HG03066 (cell line): ENCODE measurements around the gene PHKA1.
"Not testable (repeated sequence)": the region's sequence is repeated elsewhere in the genome, so short reads cannot be mapped to it uniquely, and the experiment has no call there.

ENCODE experiments used
- ATAC-seq: cut with Tn5 transposase; IDR thresholded peaks from one replicate; pipeline ENCODE4 v1.9.1; 2021; ENCODE audit warnings: low read depth; ENCODE audit not compliant: unreplicated experiment

Gene PHKA1

DNA sequence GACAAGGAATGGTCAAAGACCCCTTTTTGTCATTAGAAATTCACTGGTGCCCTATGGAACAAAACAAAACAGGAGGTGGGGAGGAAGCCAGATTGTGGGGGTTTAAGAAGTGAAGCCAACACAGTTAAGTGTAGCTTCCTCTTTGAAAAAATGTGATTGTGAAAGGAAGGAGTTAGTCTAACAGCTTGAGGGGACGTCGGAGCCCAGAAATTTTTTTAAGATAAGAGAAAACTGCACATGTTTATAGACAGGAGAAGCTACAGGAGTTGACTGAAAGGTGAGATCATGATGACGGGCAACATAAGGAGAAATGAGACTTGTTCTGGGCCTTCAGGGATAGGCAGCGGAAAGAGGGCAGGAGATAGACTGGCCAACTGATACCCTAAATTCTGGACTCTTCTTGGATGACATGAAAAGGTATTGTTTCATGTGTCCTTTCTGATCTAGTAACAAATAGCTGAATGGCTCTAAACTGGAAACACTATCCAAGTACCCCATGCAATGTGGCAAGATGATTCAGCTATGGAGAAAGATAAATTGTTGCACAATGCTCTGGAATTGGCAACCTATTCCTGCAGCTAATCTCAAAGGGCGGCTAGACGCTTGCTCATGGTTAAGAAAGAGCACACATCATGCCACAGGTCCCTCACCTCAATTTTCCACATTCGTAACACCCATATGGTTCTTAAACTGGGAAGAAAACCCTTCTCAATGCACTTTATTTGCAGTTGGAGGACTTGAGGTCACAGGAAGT lies 137.8 kb downstream of the PHKA1 start:
- no peak for ATAC-seq

GRCh38 chrX:72573158-72573511 lies 141.0 kb downstream of the PHKA1 start:
- ATAC-seq, result peak; percentile 29

- ATAC-seq, result peak; percentile 96
Measured at GRCh38 chrX:72572248-72573157, 141.6 kb downstream of the PHKA1 start, which contains the start of gene HDAC8. Gene HDAC8 (minus strand): TSS chrX:72572843. CDS start chrX:72572761, 82 bp downstream.

DNA sequence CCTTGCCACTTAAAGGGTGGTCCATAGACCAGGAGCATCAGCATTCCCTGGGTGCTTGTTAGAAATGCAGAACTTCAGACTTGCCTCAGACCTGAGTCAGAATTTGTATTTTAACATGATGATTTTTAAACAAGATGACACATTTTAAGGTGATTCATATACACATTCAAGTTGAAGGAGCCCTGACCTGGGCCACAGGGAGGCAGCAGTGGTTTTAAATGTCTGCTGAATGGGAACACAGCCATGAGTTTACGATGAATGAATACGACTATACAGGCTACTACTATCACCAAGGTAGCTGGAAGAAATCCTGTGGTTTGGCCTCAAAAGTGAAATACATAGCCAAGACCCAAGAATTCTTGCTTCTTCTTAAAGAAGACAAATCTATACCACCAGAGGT lies 144.3 kb downstream of the PHKA1 start:
- ATAC-seq, result no peak

GRCh38 chrX:72568406-72569092 lies 145.6 kb downstream of the PHKA1 start:
- no peak for ATAC-seq

- ATAC-seq, result no peak
Measured at GRCh38 chrX:72566448-72566847, 147.7 kb downstream of the PHKA1 start.

- ATAC-seq, result not testable (repeated sequence)
Measured at GRCh38 chrX:72559655-72560054, 154.5 kb downstream of the PHKA1 start.

GRCh38 chrX:72554448-72555140 lies 159.5 kb downstream of the PHKA1 start:
- no peak for ATAC-seq

GRCh38 chrX:72552443-72552842 lies 161.7 kb downstream of the PHKA1 start:
- not testable (repeated sequence) for ATAC-seq

DNA sequence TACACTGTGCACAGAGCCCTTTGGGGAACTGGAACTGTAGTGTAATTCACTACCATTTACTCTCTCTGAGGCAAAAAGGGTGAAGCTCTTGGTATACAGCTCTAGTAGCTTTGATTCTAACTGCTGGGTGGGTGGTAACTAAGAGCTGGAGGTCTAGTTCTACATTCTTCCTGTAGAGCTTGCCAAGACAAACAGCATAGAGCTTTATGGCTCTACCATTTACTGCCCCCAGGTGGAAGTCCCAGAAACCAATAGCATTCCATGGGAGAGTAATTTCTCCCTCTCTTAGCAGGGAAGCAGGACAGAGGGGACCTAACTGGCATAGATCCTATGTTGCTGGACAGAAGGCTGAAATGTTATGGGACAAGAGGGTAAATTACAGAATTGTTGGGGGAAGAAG lies 168.1 kb downstream of the PHKA1 start:
- ATAC-seq, result no peak

- no peak for ATAC-seq
Measured at GRCh38 chrX:72540318-72540717, 173.8 kb downstream of the PHKA1 start.

GRCh38 chrX:72539822-72540221 lies 174.3 kb downstream of the PHKA1 start:
- no peak for ATAC-seq

DNA sequence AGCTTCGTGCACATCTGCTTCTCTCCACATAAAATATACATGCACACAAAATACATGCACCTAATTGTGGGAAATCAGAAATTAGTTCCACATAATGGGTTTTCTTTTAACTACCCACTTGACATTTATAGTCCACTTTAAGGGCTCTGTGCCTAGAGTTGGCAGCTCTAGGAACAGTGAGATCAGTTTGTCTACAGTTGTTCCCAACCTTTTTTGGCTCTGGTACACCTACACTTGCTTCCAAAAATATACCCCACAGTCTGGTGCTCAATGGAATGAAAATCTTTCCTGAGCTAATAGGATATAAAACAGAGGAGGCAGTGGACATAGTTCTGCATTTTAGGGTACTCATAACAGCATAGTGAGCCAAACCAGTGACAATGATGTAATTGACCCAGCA lies 177.6 kb downstream of the PHKA1 start:
- no peak for ATAC-seq

GRCh38 chrX:72532366-72532765 lies 181.7 kb downstream of the PHKA1 start:
- ATAC-seq, result no peak
